Measurements from ENCODE around the gene SLC6A18. TPM values are rescaled to one million over a fixed set of nuclear protein-coding genes. Genes with fewer than 3 reads are reported as not detected.

SLC6A18 gene
- polyA plus RNA-seq, 1 of the 3 experiments (the other 2 are of a cell fraction), result not detected

DNA sequence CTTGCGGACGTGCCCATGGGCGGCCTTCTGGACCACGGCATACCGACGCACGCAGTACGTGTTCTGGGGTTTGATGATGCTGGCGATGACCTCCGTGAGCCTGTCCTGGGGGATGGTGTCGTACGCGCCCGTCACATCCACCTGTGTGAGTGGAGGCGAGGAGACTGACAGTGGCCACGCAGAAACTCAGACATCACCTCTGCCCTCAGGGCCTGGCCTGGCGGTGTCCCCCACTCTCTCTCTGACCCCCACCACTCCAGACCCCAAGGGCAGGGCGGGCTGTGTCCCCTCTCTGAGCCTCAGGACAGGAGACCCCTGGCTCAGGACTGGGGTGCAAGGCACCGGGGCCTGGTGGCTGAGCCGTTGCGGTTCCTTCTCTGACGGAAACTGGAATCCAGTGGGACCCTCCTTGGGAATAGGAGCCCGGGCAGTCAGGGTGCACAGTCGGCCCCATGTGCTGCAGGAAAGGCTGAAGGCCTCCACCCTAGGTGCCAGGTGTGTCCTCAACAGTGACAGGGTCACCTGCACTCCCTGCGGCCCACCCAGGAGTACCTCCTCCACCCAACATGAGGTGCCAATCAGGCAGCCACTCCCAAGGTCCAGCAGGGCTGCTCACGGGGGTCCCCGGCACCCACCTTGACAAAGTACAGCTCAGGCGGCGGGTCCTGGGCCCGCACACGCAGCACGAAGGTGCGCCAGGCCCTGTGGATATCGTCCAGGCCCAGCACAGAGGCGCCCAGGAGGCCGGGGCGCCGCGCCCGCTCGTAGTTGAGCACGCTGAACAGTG lies 53.7 kb downstream of the SLC6A18 start:
- H3K4me2 ChIP-seq, result no peak overlapping the region
- POLR2A ChIA-PET, result no interaction called here
- no peaks in the 10 kb centered on the region for H3F3A ChIP-seq (replicated peaks; ENCODE audit: insufficient read depth)
- DNase-seq, result no peak
- no peak overlapping the region for H3K4me3 ChIP-seq (ENCODE audit: low read depth in 2 of 2, low read length in 1 of 2)
- H3K27ac ChIP-seq (ENCODE audit: low read depth in 2 of 2, low read length in 1 of 2), result no peak overlapping the region
- no peaks in the 10 kb centered on the region for H3K36me3 ChIP-seq (replicated peaks in 1 of 2; ENCODE audit: control insufficient read depth in 1 of 2, insufficient read depth in 2 of 2, low read length in 1 of 2)
- TF ChIP-seq, protein P1, sequence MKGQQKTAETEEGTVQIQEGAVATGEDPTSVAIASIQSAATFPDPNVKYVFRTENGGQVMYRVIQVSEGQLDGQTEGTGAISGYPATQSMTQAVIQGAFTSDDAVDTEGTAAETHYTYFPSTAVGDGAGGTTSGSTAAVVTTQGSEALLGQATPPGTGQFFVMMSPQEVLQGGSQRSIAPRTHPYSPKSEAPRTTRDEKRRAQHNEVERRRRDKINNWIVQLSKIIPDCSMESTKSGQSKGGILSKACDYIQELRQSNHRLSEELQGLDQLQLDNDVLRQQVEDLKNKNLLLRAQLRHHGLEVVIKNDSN (IDR thresholded peaks at IDR 0.05; ENCODE audit: borderline replicate concordance, low read depth), result no peak
- no peak for TF ChIP-seq FOXJ3 (CRISPR knock-in tag; IDR thresholded peaks at IDR 0.05)
- no peak for TF ChIP-seq RAD21 (IDR thresholded peaks at IDR 0.05; ENCODE audit: low read length)
- TF ChIP-seq SMC3 (IDR thresholded peaks at IDR 0.05; ENCODE audit: low read depth, low read length), result no peak
- no peak for TF ChIP-seq RFX5 (IDR thresholded peaks at IDR 0.05; ENCODE audit: low read length)
- TF ChIP-seq FOXM1 (IDR thresholded peaks at IDR 0.05; ENCODE audit: low read depth), result no peak
- TF ChIP-seq EP300 (IDR thresholded peaks at IDR 0.05; ENCODE audit: borderline replicate concordance in 1 of 2, low read depth in 1 of 2, low read length in 1 of 2), result no peak
- TF ChIP-seq YY1 (IDR thresholded peaks at IDR 0.05; ENCODE audit: low read depth), result no peak
- TF ChIP-seq USF2 (IDR thresholded peaks at IDR 0.05; ENCODE audit: borderline replicate concordance, low read depth, low read length), result no peak
- no peak for TF ChIP-seq TEAD4 (IDR thresholded peaks at IDR 0.05; ENCODE audit: borderline replicate concordance, insufficient read depth)
- TF ChIP-seq GATA2 (CRISPR knock-in tag; IDR thresholded peaks at IDR 0.05), result no peak
- TF ChIP-seq GABPA (IDR thresholded peaks at IDR 0.05; ENCODE audit: low read depth), result no peak
- TF ChIP-seq POLR2AphosphoS5 (IDR thresholded peaks at IDR 0.05; ENCODE audit: low read depth, low read length), result no peak
- no peak for TF ChIP-seq JUND (IDR thresholded peaks at IDR 0.05)
- TF ChIP-seq RCOR1 (IDR thresholded peaks at IDR 0.05; ENCODE audit: low read length), result no peak
- no peak overlapping the region for H3K9ac ChIP-seq
- no peaks in the 10 kb centered on the region for H3K4me1 ChIP-seq (ENCODE audit: control insufficient read depth in 1 of 2, insufficient read depth in 2 of 2, low read depth in 1 of 2, low read length in 1 of 2)
- no peaks in the 10 kb centered on the region; the same call in 1 of the 2 replicates for H3K27me3 ChIP-seq (ENCODE audit: insufficient read depth)
- 79% methylated on average over 10 of the region's 42 CpGs for WGBS (ENCODE audit: low lambda C conversion rate)
- no peak overlapping the region for H2AFZ ChIP-seq (ENCODE audit: low read depth)
- CTCF ChIA-PET, result interaction anchor here (1.0 kb wide), 1 partner anchor 70 kb away, joined by 3 read pairs; no protein-coding TSS in a partner anchor
- H3K9me3 ChIP-seq, result no peaks in the 10 kb centered on the region
- no peaks in the 10 kb centered on the region for H3K9me2 ChIP-seq
- no peaks in the 10 kb centered on the region for H3K79me2 ChIP-seq (ENCODE audit: insufficient read depth)
- H4K20me1 ChIP-seq (ENCODE audit: insufficient read depth), result no peaks in the 10 kb centered on the region

DNA sequence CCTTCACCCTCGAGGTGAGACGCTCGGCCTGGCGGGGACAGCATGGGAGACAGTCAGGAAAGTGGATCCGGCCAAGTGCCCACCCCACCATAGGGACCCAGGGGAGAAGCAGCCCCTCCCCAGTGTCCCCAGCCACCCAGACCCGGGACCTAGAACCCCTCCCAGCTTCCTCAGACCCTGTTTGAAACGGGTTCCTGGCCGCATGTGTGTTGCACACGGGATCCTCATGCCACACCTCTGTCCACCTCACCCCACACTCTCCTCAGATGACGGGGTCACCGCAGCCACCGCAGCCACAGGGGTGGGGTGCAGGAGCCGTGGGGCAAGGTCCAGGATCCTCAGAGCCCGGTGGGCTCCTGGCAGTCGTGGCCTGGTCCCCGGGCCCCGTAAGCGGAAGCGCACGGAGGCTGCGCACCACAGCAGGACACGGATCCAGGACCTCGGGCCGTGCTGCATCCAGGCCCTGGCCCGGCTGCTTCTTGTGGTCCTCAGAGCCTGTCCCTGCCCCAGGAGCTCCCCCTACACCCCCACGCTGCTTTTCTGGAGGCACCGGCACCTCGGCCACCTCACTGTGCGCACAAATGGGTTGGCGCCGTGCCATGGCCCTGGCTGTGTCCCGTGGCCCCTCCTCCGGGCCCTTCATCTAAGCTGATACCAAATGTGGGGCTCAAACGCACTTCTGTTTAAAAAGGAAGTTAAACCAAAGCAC lies 54.4 kb downstream of the SLC6A18 start:
- Histone ChIP-seq H3K4me1 (ENCODE audit: control insufficient read depth in 1 of 2, insufficient read depth in 2 of 2, low read depth in 1 of 2, low read length in 1 of 2) (no peaks in the 10 kb centered on the region), H3F3A (replicated peaks; ENCODE audit: insufficient read depth) (no peaks in the 10 kb centered on the region), H3K4me3 (ENCODE audit: low read depth in 2 of 2, low read length in 1 of 2) (no peak overlapping the region), H4K20me1 (ENCODE audit: insufficient read depth) (no peaks in the 10 kb centered on the region), H3K9me2 (no peaks in the 10 kb centered on the region), H3K27ac (ENCODE audit: low read depth in 2 of 2, low read length in 1 of 2) (no peak overlapping the region), H3K36me3 (replicated peaks in 1 of 2; ENCODE audit: control insufficient read depth in 1 of 2, insufficient read depth in 2 of 2, low read length in 1 of 2) (no peaks in the 10 kb centered on the region), H2AFZ (ENCODE audit: low read depth) (no peak overlapping the region), H3K9me3 (no peaks in the 10 kb centered on the region), H3K9ac (no peak overlapping the region), H3K79me2 (ENCODE audit: insufficient read depth) (no peaks in the 10 kb centered on the region), H3K27me3 (ENCODE audit: insufficient read depth) (no peaks in the 10 kb centered on the region), H3K4me2 (no peak overlapping the region)
- CTCF ChIA-PET, result interaction anchor here (1.0 kb wide), 1 partner anchor 71 kb away, joined by 3 read pairs; no protein-coding TSS in a partner anchor
- DNase-seq, result no peak
- no peak for TF ChIP-seq CHD2 (IDR thresholded peaks at IDR 0.05; ENCODE audit: low read length, partially characterized antibody)
- TF ChIP-seq, protein P2, sequence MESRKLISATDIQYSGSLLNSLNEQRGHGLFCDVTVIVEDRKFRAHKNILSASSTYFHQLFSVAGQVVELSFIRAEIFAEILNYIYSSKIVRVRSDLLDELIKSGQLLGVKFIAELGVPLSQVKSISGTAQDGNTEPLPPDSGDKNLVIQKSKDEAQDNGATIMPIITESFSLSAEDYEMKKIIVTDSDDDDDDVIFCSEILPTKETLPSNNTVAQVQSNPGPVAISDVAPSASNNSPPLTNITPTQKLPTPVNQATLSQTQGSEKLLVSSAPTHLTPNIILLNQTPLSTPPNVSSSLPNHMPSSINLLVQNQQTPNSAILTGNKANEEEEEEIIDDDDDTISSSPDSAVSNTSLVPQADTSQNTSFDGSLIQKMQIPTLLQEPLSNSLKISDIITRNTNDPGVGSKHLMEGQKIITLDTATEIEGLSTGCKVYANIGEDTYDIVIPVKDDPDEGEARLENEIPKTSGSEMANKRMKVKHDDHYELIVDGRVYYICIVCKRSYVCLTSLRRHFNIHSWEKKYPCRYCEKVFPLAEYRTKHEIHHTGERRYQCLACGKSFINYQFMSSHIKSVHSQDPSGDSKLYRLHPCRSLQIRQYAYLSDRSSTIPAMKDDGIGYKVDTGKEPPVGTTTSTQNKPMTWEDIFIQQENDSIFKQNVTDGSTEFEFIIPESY (IDR thresholded peaks at IDR 0.05; ENCODE audit: borderline replicate concordance, low read depth), result no peak
- 64% methylated on average over 17 of the region's 34 CpGs for WGBS (ENCODE audit: low lambda C conversion rate)
- POLR2A ChIA-PET, result no interaction called here

Measured in SK-N-SH (cell line).